ENCODE data around the gene EXOSC2. TPM values are rescaled to one million over a fixed set of nuclear protein-coding genes. Genes with fewer than 3 reads are reported as not detected.

The EXOSC2 gene
- total and polyA plus RNA-seq, 8 donors = 17.5 to 56.4 (median 51.3) TPM

- Histone ChIP-seq H3K4me3 (no peak overlapping the region), H3K36me3 (no peaks in the 10 kb centered on the region), H3K9me3 (no peaks in the 10 kb centered on the region), H3K4me1 (peaks cover 3 to 4% of the 10 kb centered on the region in 2 donors), H3K27ac (no peak overlapping the region), H3K27me3 (no peaks in the 10 kb centered on the region)
- intact Hi-C loops (cut with DNase I) = loop anchor here in 1 of 2 donors (10.0 kb wide), 1 partner anchor 223 kb away; no protein-coding TSS in a partner anchor
- TF ChIP-seq CTCF (IDR thresholded peaks at IDR 0.05) = no peak
- ATAC-seq (no peak), DNase-seq (no peak)
These were observed 5.5 kb upstream of the EXOSC2 start for GRCh38 chr9:130688072-130688471.

GRCh38 chr9:130689572-130689936 lies 4.0 kb upstream of the EXOSC2 start:
- intact Hi-C loops (cut with DNase I) = loop anchor here in 1 of 2 donors (10.0 kb wide), 1 partner anchor 225 kb away; no protein-coding TSS in a partner anchor
- H3K27me3 ChIP-seq = no peaks in the 10 kb centered on the region
- DNase-seq (no peak), ATAC-seq (no peak)
- peaks cover 3 to 13% of the 10 kb centered on the region in 2 donors for H3K4me1 ChIP-seq
- no peak for TF ChIP-seq CTCF (IDR thresholded peaks at IDR 0.05)
- peak overlapping the region; percentile 11 to 26 for H3K4me3 ChIP-seq
- peak overlapping the region; percentile 65 to 71 for H3K27ac ChIP-seq
- H3K9me3 ChIP-seq = no peaks in the 10 kb centered on the region
- no peaks in the 10 kb centered on the region for H3K36me3 ChIP-seq

DNA sequence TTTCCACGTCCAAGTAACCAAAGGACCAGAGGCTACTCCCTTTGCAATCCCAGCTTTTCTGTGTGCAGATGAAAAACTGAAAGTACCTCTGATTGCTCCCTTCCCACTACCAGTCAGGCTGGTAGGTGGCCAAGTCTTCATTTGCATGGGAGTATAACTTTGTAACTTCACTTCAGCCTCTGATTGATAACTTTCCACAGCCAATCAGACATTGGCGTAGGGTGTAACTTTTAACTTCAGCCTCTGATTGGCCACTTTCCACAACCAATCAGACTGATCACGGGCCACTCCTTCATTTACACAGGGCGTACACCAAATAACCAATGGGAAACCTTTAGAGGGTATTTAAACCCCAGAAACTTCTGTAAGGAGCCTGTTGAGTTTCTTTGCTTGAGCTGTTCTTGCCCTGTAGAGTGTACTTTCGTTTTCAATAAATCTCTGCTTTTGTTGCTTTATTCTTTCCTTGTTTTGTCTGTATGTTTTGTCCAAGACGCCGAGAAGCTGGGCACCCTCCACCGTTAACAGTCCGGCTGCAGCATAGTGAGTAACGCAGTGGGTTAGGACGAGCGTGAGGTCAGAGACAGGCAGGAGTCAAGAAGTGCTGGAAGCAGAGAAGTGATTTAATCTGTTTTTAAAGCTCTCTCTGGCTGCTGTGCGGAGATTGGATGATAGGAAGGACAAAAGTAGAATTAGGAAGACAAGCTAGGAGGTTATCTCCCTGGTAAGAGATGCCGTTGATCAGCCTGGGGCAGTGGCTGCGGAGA lies 3.5 kb upstream of the EXOSC2 start:
- Histone ChIP-seq H3K27me3 (no peaks in the 10 kb centered on the region), H3K4me3 (peak overlapping the region; percentile 11 to 26), H3K4me1 (peaks cover 3 to 18% of the 10 kb centered on the region in 2 donors), H3K27ac (peak overlapping the region; percentile 65 to 74), H3K9me3 (no peaks in the 10 kb centered on the region), H3K36me3 (no peaks in the 10 kb centered on the region)
- peak in 3 of 4 donors; percentile 66 to 95 (median 90) for DNase-seq
- intact Hi-C loops (cut with DNase I) = loop anchor here in 1 of 2 donors (10.0 kb wide), 1 partner anchor 225 kb away; no protein-coding TSS in a partner anchor
- no peak for TF ChIP-seq CTCF (IDR thresholded peaks at IDR 0.05)
- ATAC-seq = peak; percentile 75

DNA sequence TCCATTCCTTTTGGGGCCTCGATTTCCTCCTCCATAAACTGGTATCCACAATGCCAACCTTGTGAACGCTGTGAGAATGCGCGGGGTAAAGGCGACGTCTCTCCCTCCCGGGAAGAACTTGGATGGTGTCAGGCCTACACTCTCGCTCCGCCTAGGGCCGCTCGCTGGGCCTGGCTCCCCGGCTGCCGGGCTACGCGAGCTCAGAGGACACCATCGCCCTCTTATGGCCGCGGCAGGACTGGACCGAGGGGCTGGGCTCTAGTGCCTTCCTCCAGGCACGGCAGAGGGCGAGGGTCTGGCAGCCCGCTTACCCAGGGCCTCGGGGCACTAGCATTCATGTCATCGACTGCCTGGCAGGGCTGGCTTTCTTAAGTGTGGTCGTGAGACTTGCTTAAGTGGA lies 1.3 kb upstream of the EXOSC2 start:
- H3K4me1 ChIP-seq = peaks cover 3 to 29% of the 10 kb centered on the region in 2 donors
- no peak overlapping the region for H3K27ac ChIP-seq
- H3K36me3 ChIP-seq = peaks cover 0 to 21% of the 10 kb centered on the region in 2 donors
- DNase-seq (no peak), ATAC-seq (no peak)
- no peak overlapping the region for H3K4me3 ChIP-seq
- no peaks in the 10 kb centered on the region for H3K9me3 ChIP-seq
- no peak for TF ChIP-seq CTCF (IDR thresholded peaks at IDR 0.05)
- H3K27me3 ChIP-seq = no peaks in the 10 kb centered on the region
- intact Hi-C loops (cut with DNase I) = no loop called here

DNA sequence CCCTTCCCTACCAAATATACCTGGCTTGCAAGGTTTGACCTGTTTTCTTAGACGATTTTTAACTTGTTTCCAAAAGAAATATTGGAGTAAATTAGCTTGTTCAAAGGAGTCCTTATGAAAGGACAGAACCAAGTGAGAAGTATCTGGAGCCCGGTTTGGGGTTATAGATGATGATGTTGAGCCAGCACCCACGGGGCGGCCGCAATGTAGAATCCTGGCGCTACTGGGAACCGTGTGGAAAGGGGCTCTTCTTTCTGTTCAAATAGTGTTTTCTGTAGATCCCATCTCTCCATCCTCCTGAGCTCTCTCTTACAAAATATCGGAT lies 517 bp upstream of the EXOSC2 start:
- no peak for TF ChIP-seq CTCF (IDR thresholded peaks at IDR 0.05)
- peak overlapping the region; percentile 53 to 59 for H3K27ac ChIP-seq
- H3K36me3 ChIP-seq = peaks cover 0 to 28% of the 10 kb centered on the region in 2 donors
- H3K27me3 ChIP-seq = no peaks in the 10 kb centered on the region
- H3K4me3 ChIP-seq = peak overlapping the region; percentile 57 to 69
- DNase-seq (no peak), ATAC-seq (no peak)
- H3K4me1 ChIP-seq = peaks cover 3 to 29% of the 10 kb centered on the region in 2 donors
- intact Hi-C loops (cut with DNase I) = no loop called here
- no peaks in the 10 kb centered on the region for H3K9me3 ChIP-seq

All from left lung (tissue), 10 donors.